Chondrocyte (in vitro differentiated cells): ENCODE measurements around the gene EPHA4. TPM values are rescaled to one million over a fixed set of nuclear protein-coding genes. Genes with fewer than 3 reads are reported as not detected.

Experiments
- DNase-seq: peaks from one replicate; pipeline ENCODE4 v3.0.0; 2021; ENCODE audit warnings: mixed read lengths, low spot score
- H3K27ac Mint-ChIP-seq: one replicate; pipeline ENCODE4 v1.8.0; 2021; ENCODE audit warnings: mild to moderate bottlenecking, moderate library complexity, mixed read lengths; ENCODE audit not compliant: unreplicated experiment
- H3K27me3 Mint-ChIP-seq: 2 replicates; pipeline ENCODE4 v1.8.0; 2021; ENCODE audit warnings: low read depth, mixed read lengths
- H3K36me3 Mint-ChIP-seq: 2 replicates; pipeline ENCODE4 v1.8.0; 2021; ENCODE audit warnings: low read depth, mixed read lengths
- H3K4me1 Mint-ChIP-seq: 2 replicates; pipeline ENCODE4 v1.8.0; 2021; ENCODE audit warnings: low read depth, mild to moderate bottlenecking, mixed read lengths
- H3K4me3 Mint-ChIP-seq: one replicate; pipeline ENCODE4 v1.8.0; 2021; ENCODE audit warnings: mild to moderate bottlenecking, moderate library complexity, mixed read lengths; ENCODE audit not compliant: unreplicated experiment
- H3K9me3 Mint-ChIP-seq: 2 replicates; pipeline ENCODE4 v1.8.0; 2021; ENCODE audit warnings: low read depth, mixed read lengths
- total RNA-seq: library from RNA; stranded (reverse); gene quantifications from 3 replicates; pipeline ENCODE4 v1.2.1, GENCODE V29; 2021
- TF ChIP-seq, protein P1 (sequence below): fragments of 200-600 bp; sonication (generic); IDR thresholded peaks from 2 replicates; pipeline ENCODE4 v1.5.0; 2021; ENCODE audit warnings: antibody characterized with exemption, mild to moderate bottlenecking, moderate library complexity

EPHA4 gene
- total RNA-seq, 1 donor from 2014 or later = 3.9 TPM

DNA sequence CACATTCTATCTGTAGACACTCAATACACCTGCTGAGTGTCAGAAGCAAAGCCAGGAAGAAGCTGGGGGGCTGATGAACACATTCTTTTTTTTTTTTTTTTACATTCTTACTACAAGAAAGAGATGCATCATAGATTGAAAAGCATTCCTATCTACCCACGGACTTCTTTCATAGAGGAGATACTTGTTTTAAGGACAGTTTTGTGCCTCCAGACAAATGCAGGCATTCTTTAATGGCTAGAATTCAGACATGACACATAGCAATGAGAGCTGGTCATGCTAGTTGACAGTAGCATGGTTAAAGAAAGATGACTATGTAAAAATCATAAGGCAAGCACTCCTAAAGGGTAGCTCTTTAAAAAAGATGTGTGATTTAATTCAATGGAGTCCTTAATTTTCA lies 110.2 kb downstream of the EPHA4 start:
- Mint-ChIP-seq H3K9me3 (no peaks in the 10 kb centered on the region), H3K27ac (no peak overlapping the region), H3K36me3 (no peaks in the 10 kb centered on the region), H3K4me1 (peaks cover 8% of the 10 kb centered on the region), H3K27me3 (no peaks in the 10 kb centered on the region), H3K4me3 (no peak overlapping the region)
- TF ChIP-seq, protein P1, sequence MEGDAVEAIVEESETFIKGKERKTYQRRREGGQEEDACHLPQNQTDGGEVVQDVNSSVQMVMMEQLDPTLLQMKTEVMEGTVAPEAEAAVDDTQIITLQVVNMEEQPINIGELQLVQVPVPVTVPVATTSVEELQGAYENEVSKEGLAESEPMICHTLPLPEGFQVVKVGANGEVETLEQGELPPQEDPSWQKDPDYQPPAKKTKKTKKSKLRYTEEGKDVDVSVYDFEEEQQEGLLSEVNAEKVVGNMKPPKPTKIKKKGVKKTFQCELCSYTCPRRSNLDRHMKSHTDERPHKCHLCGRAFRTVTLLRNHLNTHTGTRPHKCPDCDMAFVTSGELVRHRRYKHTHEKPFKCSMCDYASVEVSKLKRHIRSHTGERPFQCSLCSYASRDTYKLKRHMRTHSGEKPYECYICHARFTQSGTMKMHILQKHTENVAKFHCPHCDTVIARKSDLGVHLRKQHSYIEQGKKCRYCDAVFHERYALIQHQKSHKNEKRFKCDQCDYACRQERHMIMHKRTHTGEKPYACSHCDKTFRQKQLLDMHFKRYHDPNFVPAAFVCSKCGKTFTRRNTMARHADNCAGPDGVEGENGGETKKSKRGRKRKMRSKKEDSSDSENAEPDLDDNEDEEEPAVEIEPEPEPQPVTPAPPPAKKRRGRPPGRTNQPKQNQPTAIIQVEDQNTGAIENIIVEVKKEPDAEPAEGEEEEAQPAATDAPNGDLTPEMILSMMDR = no peak
- no peak for DNase-seq

DNA sequence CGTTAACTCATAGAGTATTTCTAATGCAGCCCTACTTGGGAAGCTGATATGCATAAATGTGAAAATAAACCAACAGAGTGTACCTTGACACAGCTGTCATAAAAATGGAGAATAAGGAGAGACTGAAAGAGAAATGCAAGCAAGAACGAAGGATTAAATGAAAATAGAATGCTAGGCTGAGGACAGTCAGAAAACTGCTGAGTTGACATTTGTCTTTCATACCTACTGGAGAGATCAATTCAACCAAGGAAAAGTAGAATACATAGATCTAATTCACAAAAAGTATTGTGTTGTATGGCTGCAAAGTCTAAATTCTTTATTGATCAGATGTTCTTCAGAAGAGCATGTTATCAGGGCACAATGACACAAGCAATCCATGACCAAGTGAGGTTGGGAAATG lies 112.0 kb downstream of the EPHA4 start:
- Mint-ChIP-seq H3K4me3 (no peak overlapping the region), H3K4me1 (peaks cover 7% of the 10 kb centered on the region), H3K36me3 (no peaks in the 10 kb centered on the region), H3K27ac (no peak overlapping the region), H3K27me3 (no peaks in the 10 kb centered on the region), H3K9me3 (no peaks in the 10 kb centered on the region)
- DNase-seq = no peak
- TF ChIP-seq, protein P1 = no peak

DNA sequence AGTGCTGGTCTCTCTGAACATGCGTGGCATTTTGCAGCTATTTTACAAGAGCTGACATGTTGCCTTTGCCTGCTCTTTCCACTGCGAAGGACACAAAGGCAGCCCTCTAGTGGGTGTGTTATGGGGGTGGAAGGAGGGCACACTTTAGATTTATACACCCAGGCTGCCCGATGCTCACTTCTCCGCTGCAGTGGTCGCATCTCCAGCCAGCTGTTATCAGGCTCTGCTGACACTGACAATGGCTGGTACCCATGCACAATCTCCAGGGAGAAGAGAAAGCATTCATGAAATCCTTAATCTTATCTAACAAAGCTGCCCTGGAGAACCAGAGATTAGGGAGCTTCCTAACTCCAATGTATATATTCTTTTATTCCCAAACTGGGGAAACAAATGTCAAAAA lies 113.5 kb downstream of the EPHA4 start:
- DNase-seq = no peak
- H3K27me3 Mint-ChIP-seq = no peaks in the 10 kb centered on the region
- no peaks in the 10 kb centered on the region for H3K36me3 Mint-ChIP-seq
- no peak overlapping the region for H3K27ac Mint-ChIP-seq
- peaks cover 5% of the 10 kb centered on the region for H3K4me1 Mint-ChIP-seq
- H3K4me3 Mint-ChIP-seq = no peak overlapping the region
- TF ChIP-seq, protein P1 = no peak
- H3K9me3 Mint-ChIP-seq = no peaks in the 10 kb centered on the region

DNA sequence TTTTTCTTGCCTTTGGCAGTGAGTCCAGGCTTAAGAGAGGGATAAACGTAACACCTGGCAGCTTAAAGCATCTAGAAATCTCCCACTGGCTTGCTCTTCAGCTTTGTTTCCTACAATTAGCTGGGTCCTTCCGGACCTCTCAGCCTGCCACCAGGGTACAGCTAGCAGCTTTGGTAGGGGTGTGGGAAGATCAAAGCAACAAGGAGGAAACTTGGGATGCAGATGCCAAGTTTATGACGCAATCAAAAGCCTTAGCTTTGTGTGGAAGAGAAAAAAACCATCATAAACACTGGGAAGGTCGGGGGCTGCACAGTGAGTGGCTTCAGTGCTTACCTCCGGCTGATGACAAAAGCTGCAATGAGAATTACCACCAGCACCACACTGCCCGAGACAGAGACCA lies 116.9 kb downstream of the EPHA4 start:
- Mint-ChIP-seq H3K4me1 (no peaks in the 10 kb centered on the region), H3K4me3 (no peak overlapping the region), H3K9me3 (no peaks in the 10 kb centered on the region), H3K36me3 (no peaks in the 10 kb centered on the region), H3K27ac (no peak overlapping the region), H3K27me3 (no peaks in the 10 kb centered on the region)
- no peak for DNase-seq
- TF ChIP-seq, protein P1 = no peak

DNA sequence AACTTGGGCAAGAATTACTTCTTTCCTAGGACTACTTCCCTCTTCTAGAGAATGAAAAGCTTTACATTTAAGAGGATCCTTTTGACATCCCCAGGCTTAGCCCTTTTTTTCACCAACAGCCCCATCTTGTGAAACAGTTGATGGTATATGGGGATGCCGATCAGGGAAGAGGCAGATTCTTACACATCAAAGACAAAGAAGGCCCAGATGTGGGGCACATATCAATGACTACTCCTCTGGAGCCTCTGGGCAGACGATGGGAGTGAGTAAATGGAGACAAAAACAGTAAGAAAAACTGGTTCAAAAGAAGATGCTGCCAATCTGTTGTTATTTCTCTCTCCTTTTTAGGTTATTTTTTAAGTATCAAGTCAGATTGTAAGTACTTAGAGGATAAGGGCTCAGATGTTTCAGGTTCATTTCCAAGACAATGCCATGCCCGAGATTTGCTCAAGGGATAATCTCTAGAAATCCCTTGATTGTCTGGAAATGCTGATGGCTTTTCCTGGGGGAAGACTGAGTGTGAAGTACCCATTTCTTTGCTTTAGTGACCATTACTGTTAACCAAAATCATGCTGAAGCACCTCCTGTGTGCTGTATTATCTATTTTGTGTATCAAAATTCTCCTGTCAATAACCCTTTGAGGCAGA lies 117.5 kb downstream of the EPHA4 start:
- no peak overlapping the region for H3K4me3 Mint-ChIP-seq
- TF ChIP-seq, protein P1 = no peak
- no peak overlapping the region for H3K27ac Mint-ChIP-seq
- H3K27me3 Mint-ChIP-seq = no peaks in the 10 kb centered on the region
- H3K36me3 Mint-ChIP-seq = no peaks in the 10 kb centered on the region
- DNase-seq = no peak
- H3K9me3 Mint-ChIP-seq = no peaks in the 10 kb centered on the region
- no peaks in the 10 kb centered on the region for H3K4me1 Mint-ChIP-seq
